ENCODE data around the gene DCLRE1C.
"Not testable (repeated sequence)": the region's sequence is repeated elsewhere in the genome, so short reads cannot be mapped to it uniquely, and the experiment has no call there.

- TF ChIP-seq, protein P1, sequence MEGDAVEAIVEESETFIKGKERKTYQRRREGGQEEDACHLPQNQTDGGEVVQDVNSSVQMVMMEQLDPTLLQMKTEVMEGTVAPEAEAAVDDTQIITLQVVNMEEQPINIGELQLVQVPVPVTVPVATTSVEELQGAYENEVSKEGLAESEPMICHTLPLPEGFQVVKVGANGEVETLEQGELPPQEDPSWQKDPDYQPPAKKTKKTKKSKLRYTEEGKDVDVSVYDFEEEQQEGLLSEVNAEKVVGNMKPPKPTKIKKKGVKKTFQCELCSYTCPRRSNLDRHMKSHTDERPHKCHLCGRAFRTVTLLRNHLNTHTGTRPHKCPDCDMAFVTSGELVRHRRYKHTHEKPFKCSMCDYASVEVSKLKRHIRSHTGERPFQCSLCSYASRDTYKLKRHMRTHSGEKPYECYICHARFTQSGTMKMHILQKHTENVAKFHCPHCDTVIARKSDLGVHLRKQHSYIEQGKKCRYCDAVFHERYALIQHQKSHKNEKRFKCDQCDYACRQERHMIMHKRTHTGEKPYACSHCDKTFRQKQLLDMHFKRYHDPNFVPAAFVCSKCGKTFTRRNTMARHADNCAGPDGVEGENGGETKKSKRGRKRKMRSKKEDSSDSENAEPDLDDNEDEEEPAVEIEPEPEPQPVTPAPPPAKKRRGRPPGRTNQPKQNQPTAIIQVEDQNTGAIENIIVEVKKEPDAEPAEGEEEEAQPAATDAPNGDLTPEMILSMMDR (IDR thresholded peaks at IDR 0.05), result not testable (repeated sequence)
- not testable (repeated sequence) for TF ChIP-seq POLR2A (IDR thresholded peaks at IDR 0.05); POLR2AphosphoS5 (IDR thresholded peaks at IDR 0.05; ENCODE audit: insufficient read depth in 1 of 2, low read depth in 1 of 2)
These were observed 39.9 kb upstream of the DCLRE1C start for GRCh38 chr10:14993500-14994455.
